GM19397 (cell line): ENCODE measurements around the gene NOL4L.

ENCODE experiments used
- ATAC-seq: cut with Tn5 transposase; IDR thresholded peaks from one replicate; pipeline ENCODE4 v1.9.1; 2021; ENCODE audit warnings: mild to moderate bottlenecking, moderate library complexity; ENCODE audit not compliant: unreplicated experiment

Gene NOL4L

DNA sequence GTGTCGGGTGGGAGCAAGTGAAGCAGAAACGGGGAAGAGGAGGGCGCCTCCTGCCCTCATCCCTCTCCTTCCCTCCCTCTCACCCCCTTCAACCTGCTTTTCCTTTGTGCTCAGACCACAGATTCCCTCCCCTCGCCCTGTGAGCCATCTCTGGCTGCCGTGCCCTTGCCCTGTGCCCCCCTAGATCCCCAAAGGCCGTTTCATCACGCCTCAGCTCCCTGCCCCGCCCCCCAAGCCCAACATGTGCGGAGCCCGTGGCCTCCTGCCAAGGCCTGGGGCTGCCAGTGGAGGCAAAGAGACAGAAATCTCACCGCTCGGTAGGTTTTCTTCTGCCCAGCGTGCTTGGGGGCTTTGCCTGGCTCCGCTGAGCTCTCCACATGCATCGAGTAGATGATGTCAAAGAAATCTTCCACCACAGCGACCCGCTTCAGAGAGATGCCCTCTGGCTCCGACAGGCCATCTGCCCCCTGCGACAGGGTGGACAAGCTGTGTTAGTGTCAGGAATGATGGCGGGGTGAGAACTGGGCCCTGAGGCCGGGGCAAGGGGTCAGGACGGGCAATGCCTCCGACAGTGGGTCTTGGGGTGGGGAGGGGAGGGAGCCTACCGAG lies 57.6 kb downstream of the NOL4L start:
- ATAC-seq = no peak

DNA sequence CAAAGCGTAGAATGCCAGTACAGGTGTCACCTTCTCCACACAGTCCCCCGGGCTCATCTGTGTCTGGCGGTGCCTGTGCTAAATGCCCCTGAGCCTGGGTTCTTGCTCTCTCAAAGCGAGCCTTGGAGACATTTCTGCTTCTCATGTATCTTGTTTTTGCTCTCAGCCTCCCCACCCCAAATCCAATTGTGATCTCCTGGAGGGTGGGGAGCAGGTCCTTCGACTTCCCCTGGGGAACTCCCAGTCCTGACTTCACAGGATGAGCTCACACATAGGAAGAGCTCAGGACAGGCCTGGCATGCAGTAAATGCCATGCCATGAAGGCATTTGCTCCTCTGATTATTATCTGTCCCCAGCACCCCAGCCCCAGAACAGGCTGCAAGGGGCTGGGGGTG lies 58.1 kb downstream of the NOL4L start:
- ATAC-seq = no peak

DNA sequence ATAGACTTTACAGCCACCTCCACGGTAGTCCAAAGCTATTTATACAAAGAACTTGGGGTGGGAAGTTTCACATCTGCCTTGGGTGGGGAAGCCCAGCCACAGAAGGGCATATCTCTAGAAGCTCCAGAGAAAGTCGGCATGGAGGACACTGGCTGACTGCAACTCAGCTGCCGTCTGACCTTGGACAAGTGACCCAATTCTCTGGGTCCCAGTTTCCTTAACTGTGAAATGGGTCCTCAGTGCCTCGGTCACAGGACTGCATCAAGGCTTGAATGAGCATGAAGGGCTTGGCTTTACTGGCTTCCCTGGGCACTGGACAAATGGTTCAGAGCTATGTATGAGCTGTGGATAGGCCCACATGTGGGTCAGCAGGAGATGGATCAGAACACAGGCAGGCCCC lies 58.6 kb downstream of the NOL4L start:
- ATAC-seq = no peak

DNA sequence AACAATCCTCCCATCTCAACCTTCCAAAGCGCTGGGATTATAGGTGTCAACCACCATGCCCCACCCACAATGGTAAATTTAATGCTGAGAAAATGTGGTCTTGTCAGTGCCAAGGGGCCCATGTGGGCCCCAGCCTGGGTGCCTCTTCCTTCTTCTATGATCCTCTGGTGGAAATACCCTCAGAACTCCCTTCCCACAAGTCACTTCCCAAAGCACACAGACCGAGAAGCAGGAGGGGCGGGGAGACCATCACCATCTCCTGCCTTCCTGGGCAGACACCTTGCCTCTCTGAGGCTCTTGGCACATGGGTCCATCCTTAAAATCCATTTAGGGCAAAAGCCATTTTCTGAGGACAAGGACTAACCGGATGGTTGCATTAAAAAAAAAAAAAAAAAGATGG lies 59.0 kb downstream of the NOL4L start:
- no peak for ATAC-seq

DNA sequence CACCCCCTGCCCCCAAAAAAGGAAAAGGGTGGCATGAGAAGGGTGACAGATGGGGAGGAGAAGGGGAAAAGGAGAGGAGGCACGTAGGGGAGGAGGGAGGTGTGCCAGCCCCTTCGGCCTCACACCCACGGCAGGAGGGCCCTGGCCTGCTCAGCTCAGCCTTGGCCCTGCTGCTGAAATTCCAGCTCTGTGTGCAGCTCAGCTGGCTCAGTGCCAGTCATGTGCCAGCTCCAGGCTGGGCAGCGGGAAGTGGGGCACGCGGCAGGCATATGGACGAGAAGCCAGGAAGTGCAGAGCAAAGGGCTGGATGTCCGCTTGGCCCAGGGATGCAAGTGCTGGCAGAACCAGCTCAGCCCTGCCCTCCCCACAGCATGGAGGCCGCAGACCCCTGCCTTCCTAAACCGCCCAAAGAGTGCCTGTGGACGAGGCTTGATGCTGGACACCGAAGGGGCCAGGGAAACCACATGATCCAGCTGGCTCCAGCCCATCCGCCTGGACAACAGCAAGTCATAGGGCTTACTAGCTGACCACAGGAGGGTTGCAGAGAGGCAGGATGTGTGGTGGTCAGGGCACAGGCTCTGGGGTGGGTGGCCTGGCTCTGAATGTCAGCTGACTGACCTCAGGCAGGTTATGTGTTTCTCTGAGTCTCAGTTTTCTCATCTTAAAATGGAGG lies 60.2 kb downstream of the NOL4L start:
- ATAC-seq = no peak

DNA sequence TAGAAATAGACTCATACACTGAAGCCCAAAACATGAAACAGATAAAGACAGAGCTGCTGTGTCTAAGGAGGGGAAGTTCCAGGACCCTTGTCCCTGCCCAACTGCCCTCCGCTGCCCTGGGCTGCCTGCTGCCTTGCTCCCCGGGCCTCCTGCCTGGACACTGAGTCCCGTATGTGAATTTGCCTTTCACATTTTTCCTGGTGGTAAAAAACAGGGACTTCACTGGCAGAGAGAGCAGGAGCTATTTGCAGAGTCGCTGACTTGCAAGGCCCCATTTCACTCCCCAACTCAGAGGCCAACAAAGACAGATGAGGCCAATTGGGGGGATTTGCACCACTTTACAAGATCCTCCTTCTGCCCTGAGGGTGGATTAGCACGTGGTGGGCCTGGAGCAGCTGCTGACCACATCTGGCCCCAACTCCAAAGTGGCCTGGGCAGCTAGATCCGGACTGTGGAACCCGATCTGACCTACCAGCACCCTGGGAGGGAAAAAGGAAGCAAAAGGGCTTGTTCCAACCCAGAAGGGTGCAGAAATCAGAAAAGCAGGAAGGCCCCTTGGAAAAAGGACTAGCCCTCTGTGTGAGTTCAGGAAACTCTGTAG lies 61.4 kb downstream of the NOL4L start:
- ATAC-seq = no peak

DNA sequence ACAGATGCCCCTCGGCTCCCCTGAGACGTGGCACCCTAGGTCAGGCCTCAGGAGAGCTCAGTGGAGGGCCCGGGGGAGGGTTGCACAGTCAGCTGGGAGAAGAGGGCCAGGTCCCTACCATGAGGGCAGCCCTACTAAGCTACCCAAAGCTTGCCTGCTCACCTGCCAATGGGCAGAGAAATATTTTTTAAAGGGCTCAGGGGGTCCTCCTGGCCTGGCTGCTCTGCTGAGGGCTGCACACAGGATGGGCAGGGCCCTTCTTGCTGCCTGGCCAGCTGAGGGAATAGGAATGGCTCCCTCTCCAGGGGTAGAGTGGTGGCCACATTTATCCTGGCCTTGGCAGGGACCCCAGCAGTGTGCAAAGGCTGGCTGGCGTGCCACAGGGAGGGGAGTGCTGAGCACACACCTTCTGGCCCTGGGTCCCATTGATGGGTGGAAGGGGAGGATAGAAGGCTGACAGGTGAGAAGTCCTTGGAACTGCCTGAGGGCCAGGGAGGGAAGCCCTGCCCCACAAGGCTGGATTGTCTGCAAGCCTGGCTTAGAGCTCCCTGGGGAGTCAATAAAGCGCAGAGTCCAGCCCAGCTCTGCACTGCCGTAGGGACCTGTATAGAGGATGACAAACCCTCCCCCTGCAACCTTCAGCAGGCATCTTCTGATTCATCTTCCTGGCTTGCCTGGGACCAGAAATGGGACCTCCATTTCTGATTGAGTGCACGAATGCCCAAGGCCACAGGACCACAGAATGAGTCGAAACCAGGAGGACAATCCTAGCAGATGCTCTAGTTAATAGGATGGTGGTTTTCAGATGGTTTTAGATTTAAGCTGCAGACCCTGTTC lies 62.1 kb downstream of the NOL4L start:
- no peak for ATAC-seq

DNA sequence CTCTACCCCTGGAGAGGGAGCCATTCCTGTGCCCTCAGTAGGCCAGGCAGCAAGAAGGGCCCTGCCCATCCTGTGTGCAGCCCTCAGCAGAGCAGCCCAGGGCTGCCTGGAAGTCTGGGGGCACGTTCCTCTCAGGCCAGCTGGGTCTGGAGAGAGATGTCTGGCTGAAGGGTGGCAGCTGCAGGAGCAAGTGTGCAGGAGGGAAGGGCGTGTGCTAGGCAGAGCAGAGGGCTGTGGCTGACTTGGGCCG lies 62.7 kb downstream of the NOL4L start:
- ATAC-seq = no peak

DNA sequence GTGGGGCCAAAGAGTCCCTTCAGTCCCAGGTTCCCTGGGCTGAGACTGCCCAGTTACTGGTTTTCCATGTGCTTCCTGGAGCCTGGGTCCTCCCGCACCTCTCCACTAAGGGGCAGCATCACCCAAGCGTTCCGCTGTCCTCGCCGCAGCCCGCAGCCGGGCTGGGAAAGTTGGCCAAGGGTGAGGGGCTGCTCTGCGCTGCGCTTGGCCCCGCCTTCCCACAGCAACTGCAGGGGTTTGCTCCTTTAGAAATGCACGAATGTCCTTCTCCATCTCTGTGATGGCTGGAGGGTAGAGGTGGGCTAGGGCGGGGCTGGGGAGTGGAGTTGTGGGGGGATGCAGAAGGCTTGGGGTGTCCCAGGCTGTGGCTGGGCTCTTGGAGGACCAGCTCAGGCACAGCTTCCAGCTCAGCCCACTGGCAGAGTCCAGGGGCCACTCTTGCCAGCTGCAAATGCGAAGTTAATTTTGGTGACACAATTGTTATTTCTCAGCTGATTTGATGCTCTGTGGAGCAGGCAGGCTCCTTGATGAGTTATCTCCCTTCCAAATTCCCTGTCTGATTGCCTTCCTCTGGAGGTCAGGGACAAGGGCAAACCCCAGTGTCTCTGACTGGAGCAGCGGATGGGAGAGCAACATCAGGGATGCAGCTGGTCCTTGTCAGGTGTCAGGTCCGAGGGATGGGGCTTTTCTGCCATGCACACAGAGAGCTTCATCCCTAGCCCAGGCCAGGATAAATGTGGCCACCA lies 63.2 kb downstream of the NOL4L start:
- ATAC-seq = no peak

DNA sequence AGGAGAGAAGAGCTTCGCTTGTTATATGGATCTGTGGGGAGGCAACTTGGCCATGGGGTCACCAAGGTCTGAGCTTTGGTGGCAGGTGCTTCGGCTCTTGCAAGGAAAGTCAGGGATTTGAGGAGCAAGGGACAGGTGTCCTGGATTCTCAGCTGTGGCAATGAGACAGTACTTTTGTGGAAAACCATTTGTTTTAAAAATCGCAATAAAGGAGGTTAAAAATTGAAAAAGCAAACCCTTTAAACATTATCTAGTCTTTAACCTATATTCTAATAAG lies 64.3 kb downstream of the NOL4L start:
- no peak for ATAC-seq

DNA sequence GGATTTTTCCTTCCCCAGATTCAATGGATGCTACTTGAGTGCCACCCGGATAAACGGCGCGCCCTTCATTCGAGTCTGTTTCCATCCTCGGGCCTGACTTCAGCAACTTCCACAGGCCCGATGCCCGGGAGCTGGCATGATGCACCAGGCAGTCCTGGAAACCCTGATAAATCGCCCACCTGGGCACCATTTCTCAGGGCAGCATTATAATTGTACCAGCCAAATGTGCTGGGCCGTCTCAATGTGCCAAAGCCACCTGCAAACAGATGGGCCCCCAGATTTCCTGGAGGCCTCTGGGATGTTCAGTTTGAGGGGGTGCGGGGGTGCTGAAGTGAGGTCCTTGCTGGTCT lies 65.8 kb downstream of the NOL4L start:
- no peak for ATAC-seq

DNA sequence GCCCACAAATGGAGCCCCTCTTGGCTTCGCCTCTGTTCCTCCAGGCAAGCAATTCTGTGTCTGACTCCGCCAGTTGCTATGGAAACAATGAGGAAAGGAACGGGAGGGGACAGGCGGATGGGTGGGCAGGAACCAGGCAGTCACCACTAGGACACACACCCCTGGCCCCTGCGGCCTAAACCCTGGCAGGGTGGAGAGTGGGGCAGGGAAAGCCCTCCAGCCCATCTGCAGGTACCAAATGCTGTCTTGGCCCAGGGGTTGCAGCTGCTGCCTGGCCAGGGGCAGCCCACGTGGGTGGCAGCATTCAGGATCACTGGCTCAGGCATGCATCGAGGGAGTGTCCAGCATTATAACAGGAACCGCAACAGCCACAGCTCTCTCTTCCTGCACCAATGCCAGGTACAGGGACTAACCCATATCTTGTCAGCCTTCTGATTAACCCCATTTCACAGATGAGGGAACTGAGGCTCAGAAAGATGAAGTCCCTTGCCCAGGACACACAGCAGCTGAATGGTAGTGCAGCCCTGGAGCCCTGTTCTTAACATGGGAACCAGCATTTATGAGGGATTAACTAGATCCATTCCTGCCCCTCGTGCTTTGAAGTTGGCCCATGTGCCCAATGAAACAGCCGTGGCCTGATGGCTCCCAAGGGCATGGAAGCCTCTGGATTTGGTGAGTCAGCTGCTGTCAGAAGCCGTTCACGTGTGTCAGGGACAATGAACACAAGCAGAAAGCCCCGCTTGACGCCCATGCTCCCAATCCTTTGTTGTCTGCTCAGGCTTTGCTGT lies 66.3 kb downstream of the NOL4L start:
- ATAC-seq = no peak

DNA sequence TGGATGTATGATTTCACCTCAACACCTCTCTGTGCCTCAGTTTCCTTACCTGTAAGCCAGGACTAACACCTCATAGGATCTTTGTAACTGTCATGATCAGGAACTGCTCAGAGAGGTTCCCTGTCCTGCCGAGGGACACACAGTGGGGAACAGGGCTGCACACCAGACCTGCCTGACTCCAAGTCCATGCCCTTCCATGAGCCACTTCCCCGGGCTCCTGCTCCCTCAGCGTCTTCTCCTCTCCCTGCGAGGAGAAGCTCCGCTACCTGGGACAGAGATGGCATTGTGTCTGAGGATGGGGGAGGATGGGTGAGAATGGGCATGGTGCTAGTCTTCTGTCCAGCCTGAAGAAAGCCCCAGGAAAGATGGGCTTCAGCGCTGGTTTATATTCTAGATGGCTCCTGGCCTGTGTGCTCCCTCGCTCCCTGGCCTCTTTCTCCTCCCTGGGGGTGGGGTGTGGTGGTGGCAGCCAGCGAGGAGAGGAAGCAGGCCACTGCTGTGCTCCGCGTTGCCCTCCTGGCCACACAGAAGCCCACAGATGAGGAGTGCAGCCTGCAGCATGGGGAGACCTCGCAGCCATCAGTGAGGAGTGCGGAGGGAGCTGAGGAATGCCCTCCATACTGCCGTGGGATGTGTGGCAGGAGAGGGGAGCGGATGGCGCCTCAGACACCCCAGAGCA lies 67.1 kb downstream of the NOL4L start:
- no peak for ATAC-seq

DNA sequence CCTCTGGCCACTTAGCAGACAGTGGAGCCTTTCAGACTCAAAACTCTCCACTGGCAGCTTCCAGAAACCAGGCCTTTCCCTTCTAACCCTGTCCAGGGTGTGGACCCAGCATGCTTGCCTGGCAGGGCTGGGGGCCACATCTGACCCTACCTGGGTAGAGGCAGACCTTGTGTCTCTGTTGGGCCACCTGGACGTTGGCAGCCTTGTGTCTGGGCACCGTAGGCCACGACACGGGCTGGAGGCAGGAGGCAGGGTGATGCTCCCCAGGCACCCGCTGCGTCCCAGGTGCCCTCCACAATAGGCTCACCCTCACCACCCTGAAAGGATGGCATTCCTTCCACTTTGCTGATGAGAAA lies 67.6 kb downstream of the NOL4L start:
- no peak for ATAC-seq

DNA sequence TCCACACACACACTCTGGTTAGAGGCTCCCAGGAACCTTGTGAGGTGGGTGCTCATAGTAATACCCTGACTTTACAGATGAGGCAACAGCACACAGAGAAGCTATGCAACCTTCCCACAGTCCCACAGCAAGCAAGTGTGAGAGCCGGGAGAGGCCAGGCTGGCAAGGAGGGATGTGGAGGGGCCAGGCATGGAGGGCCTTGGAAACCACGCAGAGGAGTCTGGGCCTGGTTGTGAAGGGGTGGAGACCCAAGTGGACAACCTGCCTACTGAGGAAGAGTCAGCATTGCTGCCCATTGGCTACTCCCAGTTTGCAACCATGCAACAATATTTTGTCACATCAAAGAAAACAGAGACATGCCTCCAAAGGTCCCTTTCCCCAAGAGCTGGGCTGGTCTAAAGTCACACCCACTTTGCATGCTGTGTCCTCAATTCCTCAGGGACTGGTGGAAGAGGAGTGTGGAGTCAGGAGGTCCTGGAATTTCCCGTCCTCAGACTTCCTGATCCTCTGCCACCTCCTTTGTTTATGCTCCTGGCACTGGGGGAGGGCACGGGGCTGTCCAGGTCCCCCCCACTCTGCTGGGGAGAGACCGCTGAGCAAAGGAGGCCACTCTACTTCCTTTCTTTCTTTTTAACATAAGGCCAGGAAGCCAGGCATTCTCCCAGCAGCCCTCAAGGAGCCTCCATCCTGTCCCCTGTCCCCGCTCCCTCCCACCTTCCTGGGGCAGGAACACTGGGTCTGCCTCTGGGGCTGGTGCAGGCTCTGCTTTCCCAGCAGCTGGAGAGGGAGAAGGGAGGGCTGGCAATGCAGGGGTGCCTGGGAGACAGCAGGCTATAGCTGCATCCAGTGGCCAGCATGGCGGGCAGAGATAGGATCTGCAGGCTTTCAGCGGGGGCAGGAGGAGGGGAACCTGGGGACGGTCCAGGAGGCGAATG lies 68.3 kb downstream of the NOL4L start:
- ATAC-seq = no peak

DNA sequence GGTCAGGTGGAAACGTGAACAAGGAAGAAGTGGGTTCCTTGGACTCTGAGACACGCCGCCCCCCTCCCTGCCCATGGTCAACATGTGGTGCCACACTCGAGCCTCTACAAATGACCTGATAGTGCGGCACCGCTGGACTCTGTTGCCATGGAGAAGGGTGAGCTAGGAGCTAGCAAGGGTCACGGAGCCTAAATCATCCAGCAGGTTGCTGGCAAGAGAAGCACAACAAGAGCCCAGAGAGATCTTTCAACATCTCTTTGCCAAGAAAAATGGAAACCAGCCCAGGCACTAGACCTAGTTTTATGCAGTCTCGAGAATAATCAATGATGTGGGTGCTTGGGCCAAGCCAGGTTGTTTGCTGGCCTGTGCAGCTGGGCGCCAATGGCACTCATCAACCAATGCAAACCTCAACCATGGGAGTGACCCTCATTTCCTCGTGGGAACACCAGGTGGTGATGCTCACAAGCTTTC lies 69.5 kb downstream of the NOL4L start:
- ATAC-seq = no peak

DNA sequence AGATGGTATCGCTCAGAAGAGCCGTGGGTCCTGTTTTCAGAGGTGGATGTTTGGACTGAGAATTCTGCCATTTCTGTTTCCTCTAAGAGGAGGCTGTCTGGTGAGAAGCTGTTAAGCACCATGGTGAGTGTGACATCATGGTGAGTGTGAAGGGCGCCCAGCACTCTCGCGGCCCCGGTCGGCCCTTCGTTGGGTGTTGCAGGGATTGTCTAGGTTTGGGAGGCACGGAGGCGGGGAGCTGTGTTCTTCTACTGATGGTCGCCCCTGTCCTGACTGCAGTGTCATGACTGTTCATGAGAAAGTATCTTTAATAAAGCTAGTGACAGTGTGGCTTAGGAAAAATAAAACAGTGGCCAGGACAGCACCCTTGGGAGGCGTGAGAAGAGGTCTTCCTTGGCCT lies 70.4 kb downstream of the NOL4L start:
- no peak for ATAC-seq

DNA sequence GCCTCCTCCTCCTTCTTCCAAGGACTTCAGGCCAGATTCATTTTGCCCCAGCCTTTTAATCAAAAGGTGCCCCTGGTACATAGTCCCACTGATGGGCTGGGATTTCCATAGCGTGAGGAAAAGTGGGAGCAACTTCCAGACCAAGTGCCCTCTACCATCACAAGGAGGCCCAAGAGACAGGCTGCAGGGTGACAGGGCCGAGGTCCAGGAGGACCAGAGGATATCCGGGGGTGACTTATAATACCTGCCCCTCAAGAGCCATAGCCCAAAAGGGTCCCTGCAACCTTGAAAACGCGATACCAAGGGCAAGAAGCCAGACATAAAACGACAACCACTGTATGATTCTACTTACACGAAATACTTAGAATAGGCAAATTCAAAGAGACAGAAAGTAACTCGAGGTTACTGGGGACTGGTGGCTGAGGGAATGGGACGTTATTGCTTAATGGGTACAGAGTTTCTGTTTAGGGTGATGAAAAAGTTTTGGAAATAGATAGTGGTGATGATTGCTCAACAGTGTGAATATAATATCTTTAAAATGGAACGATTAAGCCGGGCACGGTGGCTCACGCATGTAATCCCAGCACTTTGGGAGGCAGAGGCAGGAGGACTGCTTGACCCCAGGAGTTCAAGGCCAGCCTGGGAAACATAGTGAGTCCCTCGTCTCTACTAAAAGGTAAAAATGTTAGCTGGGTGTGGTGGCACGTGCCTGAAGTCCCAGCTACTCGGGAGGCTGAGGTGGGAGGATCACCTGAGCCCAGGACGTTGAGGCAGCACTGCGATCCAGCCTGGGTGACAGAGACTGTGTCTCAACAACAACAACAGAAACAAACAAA lies 71.9 kb downstream of the NOL4L start:
- no peak for ATAC-seq

DNA sequence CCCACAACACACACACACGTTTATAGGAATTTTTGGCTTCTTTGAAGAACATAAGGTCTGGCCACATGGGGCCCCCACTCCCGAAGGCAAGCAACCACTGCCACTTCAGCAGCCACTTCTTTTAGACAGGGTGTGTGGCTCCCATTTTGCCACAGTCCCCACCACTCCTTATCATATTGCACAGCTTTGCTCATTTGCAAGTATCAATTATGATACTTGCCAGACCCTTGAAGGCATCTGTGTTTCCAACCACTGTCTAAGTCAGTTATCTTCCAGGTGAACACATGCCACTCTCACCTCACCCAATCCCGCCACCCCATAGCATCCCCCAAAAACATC lies 73.1 kb downstream of the NOL4L start:
- no peak for ATAC-seq
